GM12878 (cell line): ENCODE data around the gene IFITM5. TPM values are rescaled to one million over a fixed set of nuclear protein-coding genes. Genes with fewer than 3 reads are reported as not detected.

ENCODE experiments used
- CHD1 ChIP-seq: IDR thresholded peaks from 2 replicates; pipeline ENCODE4 v1.6.1; 2012; ENCODE audit warnings: low read depth, low read length, improper control_type of control experiment
- EZH2 ChIP-seq: IDR thresholded peaks from 2 replicates; pipeline ENCODE4 v1.6.1; 2012; ENCODE audit warnings: low read depth, mild to moderate bottlenecking, control low read depth, inconsistent platforms, low read length, borderline replicate concordance; ENCODE audit not compliant: control insufficient read depth
- PAX8 ChIP-seq: fragments of 450-650 bp; IDR thresholded peaks from 2 replicates; pipeline ENCODE4 v1.6.1; 2017; ENCODE audit warnings: mild to moderate bottlenecking, moderate library complexity
- polyA plus RNA-seq, 11 experiments: library from polyadenylated mRNA; depleted of rRNA in 4 of 11; unstranded in 6 of 11; stranded (reverse) in 5 of 11; fragments of >200 nt; fragmentation: Nextera tagmentation in 4 of 11; fragmentation: Illumina TruSeq in 1 of 11; extraction: Ambion mirVana in 4 of 11; extraction: Trizol in 1 of 11; gene quantifications; 1 replicate in 1 of 11; 2 replicates in 10 of 11; pipeline versions ENCODE4 v1.2.1 to v1.2.3, GENCODE V29; 2011 to 2016; ENCODE audit warnings: inconsistent platforms in 2 of 11, missing spikeins in 2 of 11, low read depth in 1 of 11
- total RNA-seq, 4 experiments: library from RNA; depleted of rRNA in 3 of 4; stranded (reverse); fragments of >200 nt in 3 of 4; fragmentation: Illumina TruSeq in 1 of 4; extraction: Trizol in 1 of 4; gene quantifications; 2 replicates each; pipeline versions ENCODE4 v1.2.1 to v1.2.3, GENCODE V29; 2013 to 2021
- TF ChIP-seq, protein P1 (sequence below): IDR thresholded peaks from 2 replicates; pipeline ENCODE4 v1.6.1; 2012; ENCODE audit warnings: improper control_type of control experiment, low read depth, low read length; ENCODE audit not compliant: insufficient replicate concordance
- TF ChIP-seq, protein P2 (sequence below): IDR thresholded peaks from 2 replicates; pipeline ENCODE4 v1.6.1; 2011; ENCODE audit warnings: low read depth, low read length, improper control_type of control experiment, borderline replicate concordance
- TF ChIP-seq, protein P3 (sequence below), 3 experiments: IDR thresholded peaks in 2 of 3; conservative IDR thresholded peaks in 1 of 3; 2 replicates each; pipeline ENCODE4 v1.5.1; 2011; ENCODE audit warnings: low read depth in 3 of 3, low read length in 3 of 3, mild to moderate bottlenecking in 3 of 3, control low read depth in 2 of 3, moderate library complexity in 2 of 3, inconsistent platforms in 1 of 3, mixed read lengths in 1 of 3; ENCODE audit not compliant: control insufficient read depth in 2 of 3, insufficient read depth in 1 of 3; ENCODE audit errors: extremely low read depth in 1 of 3
- TF ChIP-seq, protein P4 (sequence below): fragments of 450-650 bp; IDR thresholded peaks from 2 replicates; pipeline ENCODE4 v1.6.1; 2017; ENCODE audit warnings: mild to moderate bottlenecking, moderate library complexity
- TF ChIP-seq, protein P5 (sequence below): fragments of 450-650 bp; IDR thresholded peaks from 2 replicates; pipeline ENCODE4 v1.6.1; 2014; ENCODE audit warnings: mild to moderate bottlenecking
- TF ChIP-seq, protein P6 (sequence below): fragments of 450-650 bp; IDR thresholded peaks from 2 replicates; pipeline ENCODE4 v1.6.1; 2017; ENCODE audit warnings: borderline replicate concordance

IFITM5 gene
- total and polyA plus RNA-seq, 10 of the 15 experiments (the other 5 are each of a cell fraction or from before 2014, with no cell fraction given), result not detected

DNA sequence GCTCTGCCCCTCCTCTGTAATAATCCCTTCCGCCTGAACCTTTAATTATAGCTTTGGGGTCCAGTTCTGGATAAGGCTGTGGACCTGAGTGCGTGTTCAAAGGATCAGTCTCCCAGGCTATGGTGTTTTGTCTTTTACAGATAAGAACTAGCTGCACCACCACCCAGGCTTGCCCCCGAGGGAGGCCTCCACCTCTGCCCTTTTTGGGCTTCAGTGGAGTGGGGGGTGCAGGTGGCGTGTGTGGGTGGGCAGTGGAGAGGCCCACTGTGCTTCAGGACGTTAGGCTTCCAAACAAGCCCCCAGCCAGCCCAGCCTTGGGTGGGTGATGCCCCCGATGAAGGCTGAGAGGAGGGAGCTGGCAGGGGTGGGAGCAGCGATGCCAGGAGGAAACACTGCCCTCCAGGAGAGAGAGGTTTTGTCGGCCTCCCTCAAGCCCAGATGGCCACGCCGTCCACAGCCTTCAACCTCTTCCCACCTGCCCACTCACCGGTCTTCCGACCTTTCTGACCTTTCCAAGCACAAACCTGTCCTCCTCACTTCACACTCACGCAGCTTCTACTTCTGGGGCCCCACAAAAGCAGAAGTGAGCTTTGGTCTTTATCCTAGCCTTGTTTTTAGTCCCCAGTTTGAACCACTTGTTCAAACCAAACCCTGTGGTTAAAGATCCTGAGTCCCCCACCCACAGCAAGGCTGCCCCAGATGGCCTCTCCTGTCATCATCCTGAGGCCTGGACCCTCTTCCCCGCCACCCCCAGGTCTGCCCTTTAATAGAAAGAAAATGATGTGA, 42.2 kb downstream of the IFITM5 start (continued):
- TF ChIP-seq, protein P1, sequence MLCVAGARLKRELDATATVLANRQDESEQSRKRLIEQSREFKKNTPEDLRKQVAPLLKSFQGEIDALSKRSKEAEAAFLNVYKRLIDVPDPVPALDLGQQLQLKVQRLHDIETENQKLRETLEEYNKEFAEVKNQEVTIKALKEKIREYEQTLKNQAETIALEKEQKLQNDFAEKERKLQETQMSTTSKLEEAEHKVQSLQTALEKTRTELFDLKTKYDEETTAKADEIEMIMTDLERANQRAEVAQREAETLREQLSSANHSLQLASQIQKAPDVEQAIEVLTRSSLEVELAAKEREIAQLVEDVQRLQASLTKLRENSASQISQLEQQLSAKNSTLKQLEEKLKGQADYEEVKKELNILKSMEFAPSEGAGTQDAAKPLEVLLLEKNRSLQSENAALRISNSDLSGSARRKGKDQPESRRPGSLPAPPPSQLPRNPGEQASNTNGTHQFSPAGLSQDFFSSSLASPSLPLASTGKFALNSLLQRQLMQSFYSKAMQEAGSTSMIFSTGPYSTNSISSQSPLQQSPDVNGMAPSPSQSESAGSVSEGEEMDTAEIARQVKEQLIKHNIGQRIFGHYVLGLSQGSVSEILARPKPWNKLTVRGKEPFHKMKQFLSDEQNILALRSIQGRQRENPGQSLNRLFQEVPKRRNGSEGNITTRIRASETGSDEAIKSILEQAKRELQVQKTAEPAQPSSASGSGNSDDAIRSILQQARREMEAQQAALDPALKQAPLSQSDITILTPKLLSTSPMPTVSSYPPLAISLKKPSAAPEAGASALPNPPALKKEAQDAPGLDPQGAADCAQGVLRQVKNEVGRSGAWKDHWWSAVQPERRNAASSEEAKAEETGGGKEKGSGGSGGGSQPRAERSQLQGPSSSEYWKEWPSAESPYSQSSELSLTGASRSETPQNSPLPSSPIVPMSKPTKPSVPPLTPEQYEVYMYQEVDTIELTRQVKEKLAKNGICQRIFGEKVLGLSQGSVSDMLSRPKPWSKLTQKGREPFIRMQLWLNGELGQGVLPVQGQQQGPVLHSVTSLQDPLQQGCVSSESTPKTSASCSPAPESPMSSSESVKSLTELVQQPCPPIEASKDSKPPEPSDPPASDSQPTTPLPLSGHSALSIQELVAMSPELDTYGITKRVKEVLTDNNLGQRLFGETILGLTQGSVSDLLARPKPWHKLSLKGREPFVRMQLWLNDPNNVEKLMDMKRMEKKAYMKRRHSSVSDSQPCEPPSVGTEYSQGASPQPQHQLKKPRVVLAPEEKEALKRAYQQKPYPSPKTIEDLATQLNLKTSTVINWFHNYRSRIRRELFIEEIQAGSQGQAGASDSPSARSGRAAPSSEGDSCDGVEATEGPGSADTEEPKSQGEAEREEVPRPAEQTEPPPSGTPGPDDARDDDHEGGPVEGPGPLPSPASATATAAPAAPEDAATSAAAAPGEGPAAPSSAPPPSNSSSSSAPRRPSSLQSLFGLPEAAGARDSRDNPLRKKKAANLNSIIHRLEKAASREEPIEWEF, result no peak
- TF ChIP-seq, protein P2, sequence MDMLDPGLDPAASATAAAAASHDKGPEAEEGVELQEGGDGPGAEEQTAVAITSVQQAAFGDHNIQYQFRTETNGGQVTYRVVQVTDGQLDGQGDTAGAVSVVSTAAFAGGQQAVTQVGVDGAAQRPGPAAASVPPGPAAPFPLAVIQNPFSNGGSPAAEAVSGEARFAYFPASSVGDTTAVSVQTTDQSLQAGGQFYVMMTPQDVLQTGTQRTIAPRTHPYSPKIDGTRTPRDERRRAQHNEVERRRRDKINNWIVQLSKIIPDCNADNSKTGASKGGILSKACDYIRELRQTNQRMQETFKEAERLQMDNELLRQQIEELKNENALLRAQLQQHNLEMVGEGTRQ, result no peak
- no peak for TF ChIP-seq EZH2
- no peak for TF ChIP-seq CHD1
- TF ChIP-seq, protein P3, sequence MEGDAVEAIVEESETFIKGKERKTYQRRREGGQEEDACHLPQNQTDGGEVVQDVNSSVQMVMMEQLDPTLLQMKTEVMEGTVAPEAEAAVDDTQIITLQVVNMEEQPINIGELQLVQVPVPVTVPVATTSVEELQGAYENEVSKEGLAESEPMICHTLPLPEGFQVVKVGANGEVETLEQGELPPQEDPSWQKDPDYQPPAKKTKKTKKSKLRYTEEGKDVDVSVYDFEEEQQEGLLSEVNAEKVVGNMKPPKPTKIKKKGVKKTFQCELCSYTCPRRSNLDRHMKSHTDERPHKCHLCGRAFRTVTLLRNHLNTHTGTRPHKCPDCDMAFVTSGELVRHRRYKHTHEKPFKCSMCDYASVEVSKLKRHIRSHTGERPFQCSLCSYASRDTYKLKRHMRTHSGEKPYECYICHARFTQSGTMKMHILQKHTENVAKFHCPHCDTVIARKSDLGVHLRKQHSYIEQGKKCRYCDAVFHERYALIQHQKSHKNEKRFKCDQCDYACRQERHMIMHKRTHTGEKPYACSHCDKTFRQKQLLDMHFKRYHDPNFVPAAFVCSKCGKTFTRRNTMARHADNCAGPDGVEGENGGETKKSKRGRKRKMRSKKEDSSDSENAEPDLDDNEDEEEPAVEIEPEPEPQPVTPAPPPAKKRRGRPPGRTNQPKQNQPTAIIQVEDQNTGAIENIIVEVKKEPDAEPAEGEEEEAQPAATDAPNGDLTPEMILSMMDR (IDR thresholded peaks at IDR 0.05 in 2 of 3, conservative IDR thresholded peaks at IDR 0.05 in 1 of 3; ENCODE audit: control insufficient read depth in 2 of 3, extremely low read depth in 1 of 3, insufficient read depth in 1 of 3, low read depth in 3 of 3, low read length in 3 of 3), result no peak
- TF ChIP-seq, protein P4, sequence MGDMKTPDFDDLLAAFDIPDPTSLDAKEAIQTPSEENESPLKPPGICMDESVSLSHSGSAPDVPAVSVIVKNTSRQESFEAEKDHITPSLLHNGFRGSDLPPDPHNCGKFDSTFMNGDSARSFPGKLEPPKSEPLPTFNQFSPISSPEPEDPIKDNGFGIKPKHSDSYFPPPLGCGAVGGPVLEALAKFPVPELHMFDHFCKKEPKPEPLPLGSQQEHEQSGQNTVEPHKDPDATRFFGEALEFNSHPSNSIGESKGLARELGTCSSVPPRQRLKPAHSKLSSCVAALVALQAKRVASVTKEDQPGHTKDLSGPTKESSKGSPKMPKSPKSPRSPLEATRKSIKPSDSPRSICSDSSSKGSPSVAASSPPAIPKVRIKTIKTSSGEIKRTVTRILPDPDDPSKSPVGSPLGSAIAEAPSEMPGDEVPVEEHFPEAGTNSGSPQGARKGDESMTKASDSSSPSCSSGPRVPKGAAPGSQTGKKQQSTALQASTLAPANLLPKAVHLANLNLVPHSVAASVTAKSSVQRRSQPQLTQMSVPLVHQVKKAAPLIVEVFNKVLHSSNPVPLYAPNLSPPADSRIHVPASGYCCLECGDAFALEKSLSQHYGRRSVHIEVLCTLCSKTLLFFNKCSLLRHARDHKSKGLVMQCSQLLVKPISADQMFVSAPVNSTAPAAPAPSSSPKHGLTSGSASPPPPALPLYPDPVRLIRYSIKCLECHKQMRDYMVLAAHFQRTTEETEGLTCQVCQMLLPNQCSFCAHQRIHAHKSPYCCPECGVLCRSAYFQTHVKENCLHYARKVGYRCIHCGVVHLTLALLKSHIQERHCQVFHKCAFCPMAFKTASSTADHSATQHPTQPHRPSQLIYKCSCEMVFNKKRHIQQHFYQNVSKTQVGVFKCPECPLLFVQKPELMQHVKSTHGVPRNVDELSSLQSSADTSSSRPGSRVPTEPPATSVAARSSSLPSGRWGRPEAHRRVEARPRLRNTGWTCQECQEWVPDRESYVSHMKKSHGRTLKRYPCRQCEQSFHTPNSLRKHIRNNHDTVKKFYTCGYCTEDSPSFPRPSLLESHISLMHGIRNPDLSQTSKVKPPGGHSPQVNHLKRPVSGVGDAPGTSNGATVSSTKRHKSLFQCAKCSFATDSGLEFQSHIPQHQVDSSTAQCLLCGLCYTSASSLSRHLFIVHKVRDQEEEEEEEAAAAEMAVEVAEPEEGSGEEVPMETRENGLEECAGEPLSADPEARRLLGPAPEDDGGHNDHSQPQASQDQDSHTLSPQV, result no peak
- TF ChIP-seq PAX8, result no peak
- TF ChIP-seq, protein P5, sequence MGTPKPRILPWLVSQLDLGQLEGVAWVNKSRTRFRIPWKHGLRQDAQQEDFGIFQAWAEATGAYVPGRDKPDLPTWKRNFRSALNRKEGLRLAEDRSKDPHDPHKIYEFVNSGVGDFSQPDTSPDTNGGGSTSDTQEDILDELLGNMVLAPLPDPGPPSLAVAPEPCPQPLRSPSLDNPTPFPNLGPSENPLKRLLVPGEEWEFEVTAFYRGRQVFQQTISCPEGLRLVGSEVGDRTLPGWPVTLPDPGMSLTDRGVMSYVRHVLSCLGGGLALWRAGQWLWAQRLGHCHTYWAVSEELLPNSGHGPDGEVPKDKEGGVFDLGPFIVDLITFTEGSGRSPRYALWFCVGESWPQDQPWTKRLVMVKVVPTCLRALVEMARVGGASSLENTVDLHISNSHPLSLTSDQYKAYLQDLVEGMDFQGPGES, result no peak
- TF ChIP-seq, protein P6, sequence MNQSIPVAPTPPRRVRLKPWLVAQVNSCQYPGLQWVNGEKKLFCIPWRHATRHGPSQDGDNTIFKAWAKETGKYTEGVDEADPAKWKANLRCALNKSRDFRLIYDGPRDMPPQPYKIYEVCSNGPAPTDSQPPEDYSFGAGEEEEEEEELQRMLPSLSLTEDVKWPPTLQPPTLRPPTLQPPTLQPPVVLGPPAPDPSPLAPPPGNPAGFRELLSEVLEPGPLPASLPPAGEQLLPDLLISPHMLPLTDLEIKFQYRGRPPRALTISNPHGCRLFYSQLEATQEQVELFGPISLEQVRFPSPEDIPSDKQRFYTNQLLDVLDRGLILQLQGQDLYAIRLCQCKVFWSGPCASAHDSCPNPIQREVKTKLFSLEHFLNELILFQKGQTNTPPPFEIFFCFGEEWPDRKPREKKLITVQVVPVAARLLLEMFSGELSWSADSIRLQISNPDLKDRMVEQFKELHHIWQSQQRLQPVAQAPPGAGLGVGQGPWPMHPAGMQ, result peak; percentile 35; the same call in 1 of the 2 replicates
